Measurements from ENCODE around the gene PHYKPL.

DNA sequence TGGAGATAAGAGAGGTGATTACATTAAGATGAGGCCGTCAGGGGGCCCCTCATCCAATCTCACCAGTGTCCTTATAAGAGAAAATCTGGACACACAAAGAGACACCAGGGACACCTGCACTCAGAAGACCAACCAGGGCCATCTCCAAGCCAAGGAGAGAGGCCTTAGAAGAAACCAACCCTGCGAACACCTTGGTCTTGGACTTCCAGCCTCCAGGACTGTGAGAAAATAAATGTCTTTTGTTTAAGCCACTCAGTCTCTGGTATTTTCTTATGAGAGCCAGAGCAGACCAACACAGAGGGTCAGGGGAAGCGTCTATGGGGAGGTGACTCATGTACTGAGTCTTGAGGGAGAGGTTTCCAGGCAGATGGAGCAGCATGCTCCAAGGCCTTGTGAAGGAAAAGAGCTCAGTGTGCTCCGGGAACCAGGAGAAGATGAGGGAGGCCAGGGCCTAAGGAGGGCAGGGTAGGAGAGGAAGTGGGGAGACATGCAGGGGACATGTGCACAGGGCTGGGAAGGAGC lies 5.4 kb downstream of the PHYKPL start:
- TF ChIP-seq, protein P1, sequence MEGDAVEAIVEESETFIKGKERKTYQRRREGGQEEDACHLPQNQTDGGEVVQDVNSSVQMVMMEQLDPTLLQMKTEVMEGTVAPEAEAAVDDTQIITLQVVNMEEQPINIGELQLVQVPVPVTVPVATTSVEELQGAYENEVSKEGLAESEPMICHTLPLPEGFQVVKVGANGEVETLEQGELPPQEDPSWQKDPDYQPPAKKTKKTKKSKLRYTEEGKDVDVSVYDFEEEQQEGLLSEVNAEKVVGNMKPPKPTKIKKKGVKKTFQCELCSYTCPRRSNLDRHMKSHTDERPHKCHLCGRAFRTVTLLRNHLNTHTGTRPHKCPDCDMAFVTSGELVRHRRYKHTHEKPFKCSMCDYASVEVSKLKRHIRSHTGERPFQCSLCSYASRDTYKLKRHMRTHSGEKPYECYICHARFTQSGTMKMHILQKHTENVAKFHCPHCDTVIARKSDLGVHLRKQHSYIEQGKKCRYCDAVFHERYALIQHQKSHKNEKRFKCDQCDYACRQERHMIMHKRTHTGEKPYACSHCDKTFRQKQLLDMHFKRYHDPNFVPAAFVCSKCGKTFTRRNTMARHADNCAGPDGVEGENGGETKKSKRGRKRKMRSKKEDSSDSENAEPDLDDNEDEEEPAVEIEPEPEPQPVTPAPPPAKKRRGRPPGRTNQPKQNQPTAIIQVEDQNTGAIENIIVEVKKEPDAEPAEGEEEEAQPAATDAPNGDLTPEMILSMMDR (IDR thresholded peaks at IDR 0.05), result no peak
- TF ChIP-seq POLR2A (IDR thresholded peaks at IDR 0.05), result no peak
